Measurements from ENCODE around the gene SRR.

DNA sequence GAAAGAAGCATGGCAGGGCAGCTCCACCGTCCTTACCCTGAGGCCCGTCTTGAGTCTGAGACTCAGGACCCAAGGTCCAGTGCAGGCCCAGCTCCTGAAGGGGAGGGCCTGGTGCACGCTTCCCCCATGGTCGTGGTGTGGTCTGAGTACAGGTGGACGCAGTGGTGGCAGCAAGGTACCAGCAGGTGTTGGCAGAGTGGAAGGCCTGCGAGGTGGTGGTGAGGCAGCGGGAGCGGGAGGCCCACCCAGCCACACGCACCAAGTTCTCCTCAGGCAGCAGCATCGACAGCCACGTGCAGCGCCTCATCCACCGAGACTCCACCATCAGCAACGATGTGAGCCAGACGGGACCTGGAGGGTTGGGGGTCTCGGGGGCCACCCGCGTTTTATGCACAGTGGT is 69.4 kb downstream of the SRR start:
- TF ChIP-seq GATA2 (IDR thresholded peaks at IDR 0.05; ENCODE audit: low read depth, low read length), result no peak
- no peak for TF ChIP-seq GATA3 (IDR thresholded peaks at IDR 0.05; ENCODE audit: low read depth, low read length)

All from SH-SY5Y (cell line).